ENCODE data around the gene SP3. TPM values are rescaled to one million over a fixed set of nuclear protein-coding genes. Genes with fewer than 3 reads are reported as not detected.

SP3 gene
- total RNA-seq, 1 donor from 2014 or later, result 108 TPM

- intact Hi-C loops (cut with micrococcal nuclease), result no loop called here
Observed at GRCh38 chr2:173862612-173863217, 102.5 kb downstream of the SP3 start.

GRCh38 chr2:173860566-173860965, 104.6 kb downstream of the SP3 start:
- intact Hi-C loops (cut with micrococcal nuclease), result no loop called here

GRCh38 chr2:173860082-173860481, 105.1 kb downstream of the SP3 start:
- intact Hi-C loops (cut with micrococcal nuclease), result no loop called here

- intact Hi-C loops (cut with micrococcal nuclease), result no loop called here
Observed at GRCh38 chr2:173858291-173858731, 106.9 kb downstream of the SP3 start.
